HS-27A (cell line): Measurements from ENCODE around the gene PYDC1.
"Not testable (repeated sequence)": the region's sequence is repeated elsewhere in the genome, so short reads cannot be mapped to it uniquely, and the experiment has no call there.

Experiments used
- DNase-seq: peaks from one replicate; pipeline ENCODE4 v3.0.0-alpha.2; 2012; ENCODE audit warnings: low read depth, missing footprints

The PYDC1 gene

GRCh38 chr16:31221357-31222160 lies 4.6 kb upstream of the PYDC1 start:
- no peak for DNase-seq

GRCh38 chr16:31219154-31219741 lies 2.3 kb upstream of the PYDC1 start:
- DNase-seq: no peak

GRCh38 chr16:31217136-31217530 lies 198 bp upstream of the PYDC1 start:
- DNase-seq: no peak

GRCh38 chr16:31215287-31216162 lies 1.4 kb downstream of the PYDC1 start:
- no peak for DNase-seq

- DNase-seq: no peak
Observed at GRCh38 chr16:31214708-31215286, 2.1 kb downstream of the PYDC1 start.

GRCh38 chr16:31213877-31214707 lies 2.8 kb downstream of the PYDC1 start, which contains the start of gene TRIM72:
Gene TRIM72, plus strand, starts transcription at chr16:31214119. Its CDS starts 620 bp downstream, at chr16:31214739.
- DNase-seq: no peak

GRCh38 chr16:31213342-31213741 lies 3.6 kb downstream of the PYDC1 start:
- DNase-seq: no peak

GRCh38 chr16:31206776-31207175 lies 10.2 kb downstream of the PYDC1 start:
- no peak for DNase-seq

GRCh38 chr16:31204871-31205666 lies 11.9 kb downstream of the PYDC1 start:
- DNase-seq: no peak

GRCh38 chr16:31202414-31203375 lies 14.2 kb downstream of the PYDC1 start, which contains the start of gene PYCARD:
Gene PYCARD, minus strand, starts transcription at chr16:31202760. Its CDS starts 70 bp downstream, at chr16:31202690.
- DNase-seq: no peak

GRCh38 chr16:31201582-31202413 lies 15.1 kb downstream of the PYDC1 start:
- DNase-seq: no peak

GRCh38 chr16:31200821-31201568 lies 15.9 kb downstream of the PYDC1 start:
- DNase-seq: no peak

GRCh38 chr16:31200111-31200510 lies 16.8 kb downstream of the PYDC1 start:
- DNase-seq: not testable (repeated sequence)

GRCh38 chr16:31199430-31200041 lies 17.4 kb downstream of the PYDC1 start:
- no peak for DNase-seq

- DNase-seq: no peak
Observed at GRCh38 chr16:31198207-31198882, 18.6 kb downstream of the PYDC1 start.

GRCh38 chr16:31196324-31197088 lies 20.4 kb downstream of the PYDC1 start:
- no peak for DNase-seq
